ENCODE measurements around the gene TMX2. TPM values are rescaled to one million over a fixed set of nuclear protein-coding genes. Genes with fewer than 3 reads are reported as not detected.

TMX2 gene
- total and polyA plus RNA-seq, 10 of the 15 experiments (the other 5 are each of a cell fraction or from before 2014, with no cell fraction given): 64.3 to 134 (median 91.6) TPM

DNA sequence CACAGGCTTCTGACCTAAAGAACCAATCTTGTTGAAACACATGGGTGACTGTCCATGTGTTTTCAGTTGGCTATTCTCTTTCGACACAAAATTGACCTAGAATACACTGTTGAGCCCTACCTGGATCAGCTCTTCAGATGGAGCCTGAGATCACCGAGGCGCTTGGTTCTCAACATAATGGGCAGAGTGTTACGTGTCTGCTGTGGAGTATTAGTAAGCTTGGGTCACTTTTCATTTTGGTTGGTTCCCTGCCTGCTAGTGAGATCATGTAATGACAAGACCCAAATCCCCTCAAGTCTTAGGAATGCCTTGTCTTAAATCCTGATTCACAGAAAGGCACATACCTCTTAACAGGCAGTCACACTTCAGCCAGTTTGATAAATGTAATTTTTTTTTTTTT lies 9.1 kb upstream of the TMX2 start (continued):
- TF ChIP-seq, protein P1, sequence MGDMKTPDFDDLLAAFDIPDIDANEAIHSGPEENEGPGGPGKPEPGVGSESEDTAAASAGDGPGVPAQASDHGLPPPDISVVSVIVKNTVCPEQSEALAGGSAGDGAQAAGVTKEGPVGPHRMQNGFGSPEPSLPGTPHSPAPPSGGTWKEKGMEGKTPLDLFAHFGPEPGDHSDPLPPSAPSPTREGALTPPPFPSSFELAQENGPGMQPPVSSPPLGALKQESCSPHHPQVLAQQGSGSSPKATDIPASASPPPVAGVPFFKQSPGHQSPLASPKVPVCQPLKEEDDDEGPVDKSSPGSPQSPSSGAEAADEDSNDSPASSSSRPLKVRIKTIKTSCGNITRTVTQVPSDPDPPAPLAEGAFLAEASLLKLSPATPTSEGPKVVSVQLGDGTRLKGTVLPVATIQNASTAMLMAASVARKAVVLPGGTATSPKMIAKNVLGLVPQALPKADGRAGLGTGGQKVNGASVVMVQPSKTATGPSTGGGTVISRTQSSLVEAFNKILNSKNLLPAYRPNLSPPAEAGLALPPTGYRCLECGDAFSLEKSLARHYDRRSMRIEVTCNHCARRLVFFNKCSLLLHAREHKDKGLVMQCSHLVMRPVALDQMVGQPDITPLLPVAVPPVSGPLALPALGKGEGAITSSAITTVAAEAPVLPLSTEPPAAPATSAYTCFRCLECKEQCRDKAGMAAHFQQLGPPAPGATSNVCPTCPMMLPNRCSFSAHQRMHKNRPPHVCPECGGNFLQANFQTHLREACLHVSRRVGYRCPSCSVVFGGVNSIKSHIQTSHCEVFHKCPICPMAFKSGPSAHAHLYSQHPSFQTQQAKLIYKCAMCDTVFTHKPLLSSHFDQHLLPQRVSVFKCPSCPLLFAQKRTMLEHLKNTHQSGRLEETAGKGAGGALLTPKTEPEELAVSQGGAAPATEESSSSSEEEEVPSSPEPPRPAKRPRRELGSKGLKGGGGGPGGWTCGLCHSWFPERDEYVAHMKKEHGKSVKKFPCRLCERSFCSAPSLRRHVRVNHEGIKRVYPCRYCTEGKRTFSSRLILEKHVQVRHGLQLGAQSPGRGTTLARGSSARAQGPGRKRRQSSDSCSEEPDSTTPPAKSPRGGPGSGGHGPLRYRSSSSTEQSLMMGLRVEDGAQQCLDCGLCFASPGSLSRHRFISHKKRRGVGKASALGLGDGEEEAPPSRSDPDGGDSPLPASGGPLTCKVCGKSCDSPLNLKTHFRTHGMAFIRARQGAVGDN (IDR thresholded peaks at IDR 0.05): no peak

DNA sequence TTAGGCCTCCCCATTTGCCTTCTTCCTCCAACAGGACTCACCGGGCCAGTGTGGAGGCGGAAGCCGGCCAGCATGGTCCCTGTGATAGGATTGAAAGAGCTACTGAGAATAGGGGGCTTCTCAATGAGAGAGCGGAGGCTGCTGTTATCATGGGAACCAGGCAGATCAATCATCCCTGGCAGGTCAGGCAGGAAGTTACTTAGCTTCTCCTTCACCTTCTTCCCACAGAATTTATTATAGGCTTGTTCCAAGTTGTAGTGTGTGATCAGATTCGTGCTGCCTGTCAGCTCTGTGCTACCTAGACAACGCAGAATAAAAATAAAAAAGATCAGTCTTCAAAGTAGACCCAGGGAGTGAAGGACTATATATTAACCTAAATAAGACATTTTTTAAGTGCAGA lies 7.5 kb upstream of the TMX2 start:
- Histone ChIP-seq H4K20me1 (ENCODE audit: control insufficient read depth, insufficient read depth) (no peaks in the 10 kb centered on the region), H3K36me3 (ENCODE audit: control insufficient read depth in 2 of 2, insufficient read depth in 2 of 2, low read length in 1 of 2) (peaks cover 5 to 22% of the 10 kb centered on the region in 2 experiments), H3K27me3 (replicated peaks in 1 of 2; ENCODE audit: control insufficient read depth in 2 of 2, insufficient read depth in 2 of 2, low read length in 1 of 2) (no peaks in the 10 kb centered on the region), H3K79me2 (ENCODE audit: control insufficient read depth, insufficient read depth, low read length) (0 out of 2 replicates have a peak, but pooled peaks cover 3% of the 10 kb centered on the region), H3K4me1 (ENCODE audit: control insufficient read depth, insufficient read depth, low read length) (peaks cover 2% of the 10 kb centered on the region), H3K9ac (ENCODE audit: control insufficient read depth, insufficient read depth, low read length) (no peak overlapping the region), H3K9me3 (replicated peaks; ENCODE audit: control insufficient read depth, insufficient read depth, low read length) (no peaks in the 10 kb centered on the region), H3K4me2 (ENCODE audit: control insufficient read depth, insufficient read depth) (no peak overlapping the region), H3K27ac (ENCODE audit: control insufficient read depth, insufficient read depth) (no peak overlapping the region), H2AFZ (ENCODE audit: control insufficient read depth, low read depth, low read length) (no peak overlapping the region), H3K4me3 (no peak overlapping the region)
- RAD21 ChIA-PET (ENCODE audit: unreplicated experiment): no interaction called here
- CTCF ChIA-PET: no interaction called here
- SMC1A ChIA-PET (ENCODE audit: uncharacterized antibody, unreplicated experiment): interaction anchor here (0.9 to 2.0 kb wide), 3 partner anchors 10 to 96 kb away, joined by 3 to 7 read pairs (median 4); no protein-coding TSS in a partner anchor
- POLR2A ChIA-PET: no interaction called here
- intact Hi-C loops (cut with micrococcal nuclease; ENCODE audit: unreplicated experiment): no loop called here
- no peak for DNase-seq (ENCODE audit: low read depth, low spot score)
- BruUV-seq (replicated peaks): no TSS peak
- in situ Hi-C loops (cut with MboI): no loop called here
- no peak for FAIRE-seq
- no peak for ATAC-seq
- WGBS (ENCODE audit: insufficient coverage, insufficient replicate concordance, low lambda C conversion rate, missing lambda C conversion rate): 98% methylated on average over 6 of the region's 6 CpGs
- TF ChIP-seq ESRRA (IDR thresholded peaks at IDR 0.05; ENCODE audit: low read length) (no peak), SREBF1 (IDR thresholded peaks at IDR 0.05; ENCODE audit: low read length) (no peak), ELK1 (IDR thresholded peaks at IDR 0.05; ENCODE audit: low read depth, low read length) (no peak), CBX3 (IDR thresholded peaks at IDR 0.05; ENCODE audit: borderline replicate concordance, low read depth) (no peak), NRF1 (conservative IDR thresholded peaks at IDR 0.05; ENCODE audit: low read depth, low read length) (no peak), NR2C1 (IDR thresholded peaks at IDR 0.05) (no peak), SKIL (IDR thresholded peaks at IDR 0.05; ENCODE audit: low read depth, poor library complexity, severe bottlenecking) (no peak), IKZF1 (conservative IDR thresholded peaks at IDR 0.05) (no peak), DPF2 (IDR thresholded peaks at IDR 0.05) (no peak), TBL1XR1 (IDR thresholded peaks at IDR 0.05; ENCODE audit: low read depth, low read length) (no peak), NBN (IDR thresholded peaks at IDR 0.05) (no peak), RCOR1 (conservative IDR thresholded peaks at IDR 0.05; ENCODE audit: low read depth, low read length) (no peak), TAF1 (IDR thresholded peaks at IDR 0.05; ENCODE audit: borderline replicate concordance, low read depth, low read length) (no peak)
- TF ChIP-seq, protein P2, sequence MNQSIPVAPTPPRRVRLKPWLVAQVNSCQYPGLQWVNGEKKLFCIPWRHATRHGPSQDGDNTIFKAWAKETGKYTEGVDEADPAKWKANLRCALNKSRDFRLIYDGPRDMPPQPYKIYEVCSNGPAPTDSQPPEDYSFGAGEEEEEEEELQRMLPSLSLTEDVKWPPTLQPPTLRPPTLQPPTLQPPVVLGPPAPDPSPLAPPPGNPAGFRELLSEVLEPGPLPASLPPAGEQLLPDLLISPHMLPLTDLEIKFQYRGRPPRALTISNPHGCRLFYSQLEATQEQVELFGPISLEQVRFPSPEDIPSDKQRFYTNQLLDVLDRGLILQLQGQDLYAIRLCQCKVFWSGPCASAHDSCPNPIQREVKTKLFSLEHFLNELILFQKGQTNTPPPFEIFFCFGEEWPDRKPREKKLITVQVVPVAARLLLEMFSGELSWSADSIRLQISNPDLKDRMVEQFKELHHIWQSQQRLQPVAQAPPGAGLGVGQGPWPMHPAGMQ (IDR thresholded peaks at IDR 0.05; ENCODE audit: borderline replicate concordance): no peak
